SK-N-SH treated with all-trans-retinoic acid at 6 μM for 48 hours (cell line): ENCODE data around the gene ATP5F1A.
"Not testable (repeated sequence)": the region's sequence is repeated elsewhere in the genome, so short reads cannot be mapped to it uniquely, and the experiment has no call there.

Experiments used
- ATAC-seq: fragments of 200-7000 bp; cut with Tn5 transposase; 3 replicates; pipeline ENCODE4 v1.9.1; 2020; ENCODE audit warnings: mild to moderate bottlenecking, moderate library complexity
- ARNTL ChIP-seq: fragments of 450-650 bp; formaldehyde crosslinking; IDR thresholded peaks from 2 replicates; pipeline ENCODE4 v1.5.0; 2020; ENCODE audit warnings: low read depth, mild to moderate bottlenecking, moderate library complexity, borderline replicate concordance
- BACH2 ChIP-seq: fragments of 250-450 bp; sonication (Bioruptor Pico); IDR thresholded peaks from 2 replicates; pipeline ENCODE4 v1.9.0; 2021; ENCODE audit warnings: mild to moderate bottlenecking, borderline replicate concordance
- CREB5 ChIP-seq: fragments of 250-450 bp; sonication (Bioruptor Pico); IDR thresholded peaks from 2 replicates; pipeline ENCODE4 v1.5.1; 2020; ENCODE audit warnings: low read depth, mild to moderate bottlenecking, moderate library complexity
- CSDC2 ChIP-seq: fragments of 250-450 bp; sonication (Bioruptor Pico); IDR thresholded peaks from 2 replicates; pipeline ENCODE4 v1.5.0; 2020; ENCODE audit warnings: mild to moderate bottlenecking, moderate library complexity
- CSRNP3 ChIP-seq: fragments of 250-450 bp; sonication (Bioruptor Pico); IDR thresholded peaks from 2 replicates; pipeline ENCODE4 v1.5.1; 2021; ENCODE audit warnings: mild to moderate bottlenecking, moderate library complexity
- ESRRG ChIP-seq: fragments of 250-450 bp; sonication (Bioruptor Pico); IDR thresholded peaks from 2 replicates; pipeline ENCODE4 v1.6.1; 2021; ENCODE audit warnings: mild to moderate bottlenecking
- GLIS3 ChIP-seq: fragments of 250-450 bp; sonication (Bioruptor Pico); IDR thresholded peaks from 2 replicates; pipeline ENCODE4 v1.5.0; 2020; ENCODE audit warnings: mild to moderate bottlenecking, moderate library complexity
- ISL1 ChIP-seq: fragments of 250-450 bp; sonication (Bioruptor Pico); IDR thresholded peaks from 2 replicates; pipeline ENCODE4 v2.1.2; 2022; ENCODE audit warnings: mild to moderate bottlenecking, moderate library complexity
- OSR1 ChIP-seq: fragments of 250-450 bp; sonication (Bioruptor Pico); IDR thresholded peaks from 2 replicates; pipeline ENCODE4 v1.8.0; 2022; ENCODE audit warnings: moderate library complexity, mild to moderate bottlenecking, inconsistent platforms
- POU6F1 ChIP-seq: fragments of 250-450 bp; sonication (Bioruptor Pico); IDR thresholded peaks from 2 replicates; pipeline ENCODE4 v1.8.0; 2021; ENCODE audit warnings: low read depth, mild to moderate bottlenecking, moderate library complexity, borderline replicate concordance
- PPARA ChIP-seq: fragments of 250-450 bp; sonication (Bioruptor Pico); IDR thresholded peaks from 2 replicates; pipeline ENCODE4 v1.5.0; 2020; ENCODE audit warnings: mild to moderate bottlenecking, borderline replicate concordance
- RARB ChIP-seq: fragments of 250-450 bp; sonication (Bioruptor Pico); IDR thresholded peaks from 2 replicates; pipeline ENCODE4 v1.8.0; 2021; ENCODE audit warnings: mild to moderate bottlenecking, moderate library complexity
- SNAI2 ChIP-seq: fragments of 250-450 bp; sonication (Bioruptor Pico); IDR thresholded peaks from 2 replicates; pipeline ENCODE4 v1.5.0; 2020; ENCODE audit warnings: mild to moderate bottlenecking, moderate library complexity
- TCF4 ChIP-seq: fragments of 250-450 bp; sonication (Bioruptor Pico); IDR thresholded peaks from 2 replicates; pipeline ENCODE4 v1.8.0; 2021; ENCODE audit warnings: mild to moderate bottlenecking, moderate library complexity, borderline replicate concordance
- TOX ChIP-seq: fragments of 250-450 bp; sonication (Bioruptor Pico); IDR thresholded peaks from 2 replicates; pipeline ENCODE4 v1.8.0; 2021; ENCODE audit warnings: mild to moderate bottlenecking, moderate library complexity, borderline replicate concordance
- TSHZ2 ChIP-seq: fragments of 250-450 bp; sonication (Bioruptor Pico); IDR thresholded peaks from 2 replicates; pipeline ENCODE4 v1.5.0; 2020; ENCODE audit warnings: mild to moderate bottlenecking, moderate library complexity
- ZC3H10 ChIP-seq: fragments of 250-450 bp; sonication (Bioruptor Pico); IDR thresholded peaks from 2 replicates; pipeline ENCODE4 v1.5.1; 2021; ENCODE audit warnings: mild to moderate bottlenecking, moderate library complexity
- ZFP3 ChIP-seq: fragments of 250-450 bp; sonication (Bioruptor Pico); IDR thresholded peaks from 2 replicates; pipeline ENCODE4 v1.5.0; 2020; ENCODE audit warnings: mild to moderate bottlenecking, moderate library complexity
- ZFP30 ChIP-seq: fragments of 450-650 bp; formaldehyde crosslinking; IDR thresholded peaks from 2 replicates; pipeline ENCODE4 v1.5.0; 2022; ENCODE audit warnings: mild to moderate bottlenecking, moderate library complexity
- ZNF565 ChIP-seq: fragments of 450-650 bp; formaldehyde crosslinking; conservative IDR thresholded peaks from 2 replicates; pipeline ENCODE4 v1.5.0; 2020; ENCODE audit warnings: low read depth, mild to moderate bottlenecking, moderate library complexity
- ZNF70 ChIP-seq: fragments of 450-650 bp; formaldehyde crosslinking; IDR thresholded peaks from 2 replicates; pipeline ENCODE4 v1.5.0; 2020; ENCODE audit warnings: mild to moderate bottlenecking, moderate library complexity
- ZNF8 ChIP-seq: fragments of 450-650 bp; formaldehyde crosslinking; IDR thresholded peaks from 2 replicates; pipeline ENCODE4 v1.5.0; 2020; ENCODE audit warnings: mild to moderate bottlenecking, moderate library complexity

The ATP5F1A gene

GRCh38 chr18:46097431-46097800 is 680 bp downstream of the ATP5F1A start:
- no peak; the same call in 2 of the 3 replicates for ATAC-seq
- TF ChIP-seq BACH2 (CRISPR knock-in tag) (no peak), ISL1 (CRISPR knock-in tag) (no peak), TOX (CRISPR knock-in tag) (no peak), TSHZ2 (no peak), ZC3H10 (no peak), ARNTL (CRISPR knock-in tag) (no peak), ZFP3 (CRISPR knock-in tag) (no peak), PPARA (CRISPR knock-in tag) (no peak), ZNF70 (no peak), GLIS3 (no peak), SNAI2 (CRISPR knock-in tag) (no peak), RARB (CRISPR knock-in tag) (no peak), TCF4 (CRISPR knock-in tag) (no peak), POU6F1 (no peak), CSDC2 (CRISPR knock-in tag) (no peak), ZFP30 (CRISPR knock-in tag) (no peak), CSRNP3 (CRISPR knock-in tag) (no peak)

GRCh38 chr18:46096651-46097300 is 1.3 kb downstream of the ATP5F1A start:
- no peak for ATAC-seq
- TF ChIP-seq GLIS3 (no peak), TCF4 (CRISPR knock-in tag) (no peak), ESRRG (CRISPR knock-in tag) (no peak), CREB5 (CRISPR knock-in tag) (no peak), ZFP3 (CRISPR knock-in tag) (no peak), ZNF565 (CRISPR knock-in tag) (no peak), ISL1 (CRISPR knock-in tag) (no peak), ZNF70 (no peak), ZC3H10 (no peak), ZNF8 (no peak)

GRCh38 chr18:46095532-46095931 is 2.6 kb downstream of the ATP5F1A start:
- no peak for ATAC-seq
- TF ChIP-seq ZNF565 (CRISPR knock-in tag), result no peak

GRCh38 chr18:46088501-46088900 is 9.6 kb downstream of the ATP5F1A start:
- ATAC-seq, result not testable (repeated sequence)

- no peak for ATAC-seq
- no peak for TF ChIP-seq OSR1 (CRISPR knock-in tag)
- TF ChIP-seq SNAI2 (CRISPR knock-in tag), result no peak
- no peak for TF ChIP-seq ISL1 (CRISPR knock-in tag)
- no peak for TF ChIP-seq GLIS3
- TF ChIP-seq CSRNP3 (CRISPR knock-in tag), result no peak
- no peak for TF ChIP-seq CSDC2 (CRISPR knock-in tag)
Measured at GRCh38 chr18:46084431-46084830, 13.7 kb downstream of the ATP5F1A start.
